Right lobe of liver (tissue), 6 donors: ENCODE measurements around the gene TSPAN18. TPM values are rescaled to one million over a fixed set of nuclear protein-coding genes. Genes with fewer than 3 reads are reported as not detected.

Experiments used
- ATAC-seq, 4 donors: fragments of 200-7000 bp; cut with Tn5 transposase; one replicate each; pipeline ENCODE4 v1.9.1; 2020; ENCODE audit warnings: mild to moderate bottlenecking in 4 of 4, moderate library complexity in 4 of 4
- DNase-seq, 3 donors: peaks; one replicate each; pipeline ENCODE4 v3.0.0-alpha.2; 2020
- H3K27ac ChIP-seq, 3 donors: fragments of 200-600 bp; one replicate each; pipeline ENCODE4 v1.8.0; 2022
- H3K27me3 ChIP-seq, 2 donors: fragments of 200-600 bp; one replicate each; pipeline ENCODE4 v1.8.0; 2022
- H3K36me3 ChIP-seq, 4 donors: fragments of 200-600 bp; sonication (generic) in 1 of 4; one replicate each; pipeline versions ENCODE4 v1.5.1 to v1.8.0; 2017 to 2022; ENCODE audit warnings: control low read depth in 1 of 4
- H3K4me1 ChIP-seq, 4 donors: fragments of 200-600 bp; sonication (generic) in 1 of 4; one replicate each; pipeline versions ENCODE4 v1.5.1 to v1.8.0; 2017 to 2022; ENCODE audit warnings: control low read depth in 1 of 4
- H3K4me3 ChIP-seq, 3 donors: fragments of 200-600 bp; one replicate each; pipeline ENCODE4 v1.8.0; 2022
- H3K9me3 ChIP-seq, 4 donors: fragments of 200-600 bp; sonication (generic) in 1 of 4; one replicate each; pipeline versions ENCODE4 v1.5.1 to v1.8.0; 2017 to 2022; ENCODE audit warnings: control low read depth in 1 of 4
- POLR2A ChIP-seq: fragments of 450-650 bp; IDR thresholded peaks from one replicate; pipeline ENCODE4 v1.6.1; 2017; ENCODE audit warnings: antibody characterized with exemption, mild to moderate bottlenecking
- WGBS: methylation state at CpG from one replicate; pipeline ENCODE4 v1.1.6; 2018; ENCODE audit warnings: low coverage, low lambda C conversion rate; ENCODE audit not compliant: insufficient coverage; ENCODE audit errors: missing lambda C conversion rate; 5-methylcytosine and 5-hydroxymethylcytosine counted together
- intact Hi-C, 2 donors: fragments of 100-400 bp; cut with DNase I; formaldehyde crosslinking; loops; one replicate each; pipeline versions ENCODE4 v1.11.2 to v1.14.1; 2022
- total RNA-seq, 6 experiments: library from RNA; depleted of rRNA in 2 of 6; stranded (reverse); fragments of >200 nt in 2 of 6; fragmentation: NEBNext Ultra II Directional in 3 of 6; extraction: Animal tissue kit (Norgen Biotek cat#: 25700) in 3 of 6; gene quantifications; one replicate each; pipeline versions ENCODE4 v1.1.0 to v1.2.4, GENCODE V29; 2016 to 2023
- TF ChIP-seq, protein P1 (sequence below), 4 donors: fragments of 200-600 bp in 3 of 4; fragments of 450-650 bp in 1 of 4; IDR thresholded peaks; one replicate each; pipeline versions ENCODE4 v1.5.1 to v1.8.0; 2016 to 2022; ENCODE audit warnings: antibody characterized with exemption in 4 of 4, mild to moderate bottlenecking in 2 of 4
- donor health status: DM: no; HTN: yes; CAD: no.
- donor health status: DM: no; HTN: no; CAD: no.
- donor health status: DM: no; HTN: no; CAD: no.
- donor health status: DM: no; HTN: yes; CAD: no.
- donor health status: DM: no; HTN: yes; CAD: no.

The TSPAN18 gene
- total RNA-seq, 6 experiments from 2014 or later, result 3.4 to 10.6 (median 5.3) TPM

DNA sequence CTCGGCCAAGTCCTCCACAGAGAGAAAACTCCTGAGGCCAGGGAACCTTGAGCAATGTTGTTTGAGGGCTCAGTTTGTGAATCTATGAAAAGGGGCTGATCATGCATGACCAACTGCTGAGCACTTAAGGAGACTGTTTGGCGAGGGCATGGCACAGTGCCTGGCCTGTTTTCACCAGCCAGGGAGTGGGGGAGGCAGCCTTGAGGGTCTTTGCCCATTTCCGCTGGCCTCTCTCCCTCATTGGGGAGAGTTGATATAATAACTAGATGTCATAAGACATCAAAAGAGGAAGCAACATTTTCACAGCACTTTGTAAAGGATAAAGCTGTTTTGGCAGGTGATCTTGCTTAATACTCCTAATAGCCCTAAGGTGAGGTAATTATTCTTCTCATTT, 113.3 kb downstream of the TSPAN18 start:
- no peak overlapping the region for H3K27ac ChIP-seq
- intact Hi-C loops, result no loop called here

DNA sequence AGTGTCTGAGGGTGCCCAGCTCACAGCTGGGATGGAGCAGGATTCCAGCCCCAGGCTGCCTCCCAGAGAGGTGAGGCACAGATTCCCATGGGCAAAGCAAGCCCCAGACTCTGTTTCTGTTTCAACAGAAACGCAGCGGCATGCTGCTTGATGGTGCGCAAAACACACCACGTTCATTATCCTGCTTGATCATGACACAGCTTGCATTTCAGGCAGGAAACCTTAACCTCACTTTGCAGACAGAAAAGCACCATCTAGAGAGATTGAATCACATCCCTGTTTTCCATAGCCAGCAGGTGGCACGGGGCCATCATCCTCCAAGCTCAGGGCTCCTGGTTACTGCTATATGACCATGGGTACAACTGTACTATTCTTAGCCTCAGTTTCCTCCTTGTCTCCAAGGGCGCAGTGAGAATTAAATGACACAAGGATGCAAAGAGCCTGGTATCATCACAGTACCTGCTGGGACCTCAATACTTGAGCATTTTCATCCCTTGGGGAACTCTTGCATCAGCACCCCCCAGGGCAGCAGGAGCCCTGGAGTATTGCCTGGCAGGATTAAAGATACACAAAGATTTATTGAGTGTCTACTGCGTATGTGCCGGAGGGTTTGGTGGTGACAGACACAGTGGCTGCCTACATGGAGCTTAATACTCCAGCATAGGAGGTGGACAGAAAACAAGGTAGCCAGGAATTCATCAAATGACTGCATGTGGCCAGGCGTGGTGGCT, 113.9 kb downstream of the TSPAN18 start:
- DNase-seq (no peak), ATAC-seq (no peak)
- TF ChIP-seq POLR2A, result no peak
- TF ChIP-seq, protein P1, sequence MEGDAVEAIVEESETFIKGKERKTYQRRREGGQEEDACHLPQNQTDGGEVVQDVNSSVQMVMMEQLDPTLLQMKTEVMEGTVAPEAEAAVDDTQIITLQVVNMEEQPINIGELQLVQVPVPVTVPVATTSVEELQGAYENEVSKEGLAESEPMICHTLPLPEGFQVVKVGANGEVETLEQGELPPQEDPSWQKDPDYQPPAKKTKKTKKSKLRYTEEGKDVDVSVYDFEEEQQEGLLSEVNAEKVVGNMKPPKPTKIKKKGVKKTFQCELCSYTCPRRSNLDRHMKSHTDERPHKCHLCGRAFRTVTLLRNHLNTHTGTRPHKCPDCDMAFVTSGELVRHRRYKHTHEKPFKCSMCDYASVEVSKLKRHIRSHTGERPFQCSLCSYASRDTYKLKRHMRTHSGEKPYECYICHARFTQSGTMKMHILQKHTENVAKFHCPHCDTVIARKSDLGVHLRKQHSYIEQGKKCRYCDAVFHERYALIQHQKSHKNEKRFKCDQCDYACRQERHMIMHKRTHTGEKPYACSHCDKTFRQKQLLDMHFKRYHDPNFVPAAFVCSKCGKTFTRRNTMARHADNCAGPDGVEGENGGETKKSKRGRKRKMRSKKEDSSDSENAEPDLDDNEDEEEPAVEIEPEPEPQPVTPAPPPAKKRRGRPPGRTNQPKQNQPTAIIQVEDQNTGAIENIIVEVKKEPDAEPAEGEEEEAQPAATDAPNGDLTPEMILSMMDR (IDR thresholded peaks at IDR 0.05), result no peak

More for the DNA sequence above, 113.3 kb downstream of the TSPAN18 start:
- no peak for DNase-seq
- Histone ChIP-seq H3K27me3 (no peaks in the 10 kb centered on the region), H3K36me3 (no peaks in the 10 kb centered on the region), H3K4me3 (no peak overlapping the region), H3K9me3 (no peaks in the 10 kb centered on the region), H3K4me1 (no peaks in the 10 kb centered on the region)
- TF ChIP-seq POLR2A, result no peak
- TF ChIP-seq, protein P1 (IDR thresholded peaks at IDR 0.05), result no peak
- WGBS, result 60% methylated on average over 1 of the region's 3 CpGs
- no peak for ATAC-seq

DNA sequence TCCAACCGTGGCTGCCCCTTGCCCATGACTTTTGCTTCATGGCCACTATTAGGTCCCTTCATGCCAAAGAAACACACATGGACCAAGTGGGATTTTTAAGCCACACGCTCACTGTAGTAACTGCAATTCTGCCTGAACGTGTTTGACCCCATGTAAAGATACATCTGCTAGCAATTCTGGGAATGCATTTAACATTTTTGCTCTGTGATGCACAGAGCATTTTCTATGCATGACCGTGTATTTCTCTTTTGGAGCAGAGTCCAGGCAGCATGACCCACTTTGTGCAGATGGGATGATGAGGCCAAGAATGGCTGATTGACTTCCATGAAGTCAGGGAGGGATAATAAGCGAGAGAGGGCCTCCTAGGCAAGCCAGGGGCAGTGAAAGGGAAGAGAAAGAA, 115.5 kb downstream of the TSPAN18 start:
- Histone ChIP-seq H3K4me1 (no peaks in the 10 kb centered on the region), H3K4me3 (no peak overlapping the region), H3K27ac (no peak overlapping the region), H3K36me3 (no peaks in the 10 kb centered on the region), H3K27me3 (no peaks in the 10 kb centered on the region), H3K9me3 (no peaks in the 10 kb centered on the region)
- WGBS, result 66% methylated on average over 5 of the region's 5 CpGs
- DNase-seq, result no peak
- intact Hi-C loops, result no loop called here
- no peak for ATAC-seq
- no peak for TF ChIP-seq POLR2A
- TF ChIP-seq, protein P1 (IDR thresholded peaks at IDR 0.05), result no peak

More for the DNA sequence above, 113.9 kb downstream of the TSPAN18 start:
- H3K4me3 ChIP-seq, result no peak overlapping the region
- no peaks in the 10 kb centered on the region for H3K9me3 ChIP-seq
- no peak overlapping the region for H3K27ac ChIP-seq
- no peaks in the 10 kb centered on the region for H3K36me3 ChIP-seq
- intact Hi-C loops, result no loop called here
- 83% methylated on average over 8 of the region's 9 CpGs for WGBS
- no peaks in the 10 kb centered on the region for H3K27me3 ChIP-seq
- H3K4me1 ChIP-seq, result no peaks in the 10 kb centered on the region

DNA sequence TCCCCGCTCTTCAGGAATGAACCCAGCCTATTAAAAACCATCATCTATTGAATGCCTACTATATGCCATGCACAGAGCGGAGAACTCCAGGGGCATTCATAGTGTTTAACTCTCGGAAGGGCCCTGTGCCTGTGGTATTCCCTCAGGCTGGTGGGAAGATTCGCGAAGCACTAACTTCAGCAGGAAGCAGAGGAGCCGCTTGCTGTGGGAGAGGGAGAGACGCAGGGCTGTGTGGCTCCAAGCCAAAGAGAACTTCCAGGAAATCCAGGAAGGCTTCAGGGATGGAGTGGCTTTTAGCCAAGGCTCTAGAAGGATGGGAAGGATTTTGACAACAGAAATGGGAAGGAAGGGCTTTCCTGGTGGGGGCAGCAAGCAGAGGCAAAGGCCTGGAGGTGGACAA, 120.1 kb downstream of the TSPAN18 start:
- 45% methylated on average over 5 of the region's 7 CpGs for WGBS
- no peak overlapping the region for H3K27ac ChIP-seq
- DNase-seq (no peak), ATAC-seq (peak; percentile 46 to 60 (median 51))
- H3K27me3 ChIP-seq, result no peaks in the 10 kb centered on the region
- H3K4me3 ChIP-seq, result no peak overlapping the region
- no peaks in the 10 kb centered on the region for H3K4me1 ChIP-seq
- H3K9me3 ChIP-seq, result no peaks in the 10 kb centered on the region
- H3K36me3 ChIP-seq, result no peaks in the 10 kb centered on the region
- intact Hi-C loops, result no loop called here
- TF ChIP-seq POLR2A, result no peak
- TF ChIP-seq, protein P1 (IDR thresholded peaks at IDR 0.05), result no peak
